B cell (primary cell): ENCODE data around the gene PLA2G6. TPM values are rescaled to one million over a fixed set of nuclear protein-coding genes. Genes with fewer than 3 reads are reported as not detected.

Experiments used
- ATAC-seq: fragments of 200-7000 bp; cut with Tn5 transposase; one replicate; pipeline ENCODE4 v1.10.0; 2021; ENCODE audit warnings: low read depth, mild to moderate bottlenecking, moderate number of reproducible peaks, moderate library complexity
- CTCF ChIA-PET: fragments of 350-600 bp; sonication (Branson Sonifier 250); formaldehyde crosslinking; loops from one replicate; lab custom pipeline; 2021; ENCODE audit warnings: antibody characterized with exemption, inconsistent platforms; lab: Charles Lee
- POLR2A ChIA-PET: fragments of 350-600 bp; sonication (Branson Sonifier 250); formaldehyde crosslinking; loops from one replicate; lab custom pipeline; 2021; ENCODE audit warnings: antibody characterized with exemption; lab: Charles Lee
- DNase-seq: peaks from one replicate; pipeline ENCODE4 v3.0.0; 2013
- H2AFZ ChIP-seq: 2 replicates; pipeline ENCODE4 v1.6.1; 2012; ENCODE audit warnings: mild to moderate bottlenecking, low read depth, low read length; ENCODE audit not compliant: insufficient read depth, poor library complexity, severe bottlenecking
- H3K27ac ChIP-seq, 2 donors: 1 replicate in 1 of 2; 2 replicates in 1 of 2; pipeline ENCODE4 v1.5.1; 2012 to 2013; ENCODE audit warnings: low read length in 2 of 2, mild to moderate bottlenecking in 2 of 2, moderate library complexity in 1 of 2
- H3K27me3 ChIP-seq, 4 experiments: fragments of 200-600 bp in 1 of 4; sonication (generic) in 1 of 4; replicated peaks in 1 of 4; 1 replicate in 2 of 4; 2 replicates in 2 of 4; pipeline versions ENCODE4 v1.6.1 to v1.7.0; 2013 to 2016; ENCODE audit warnings: low read length in 3 of 4, mild to moderate bottlenecking in 2 of 4, mixed read lengths in 1 of 4, moderate library complexity in 1 of 4; ENCODE audit not compliant: insufficient read depth in 4 of 4, control insufficient read depth in 3 of 4; ENCODE audit errors: control extremely low read depth in 1 of 4
- H3K36me3 ChIP-seq, 2 experiments: replicated peaks in 1 of 2; 1 replicate in 1 of 2; 2 replicates in 1 of 2; pipeline versions ENCODE4 v1.6.1 to v1.7.1; 2013; ENCODE audit warnings: low read length in 1 of 2; ENCODE audit not compliant: insufficient read depth in 2 of 2, control insufficient read depth in 1 of 2; ENCODE audit errors: control extremely low read depth in 1 of 2, extremely low read depth in 1 of 2
- H3K4me1 ChIP-seq, 2 donors: fragments of 200-600 bp in 1 of 2; sonication (generic) in 1 of 2; 1 replicate in 1 of 2; 2 replicates in 1 of 2; pipeline versions ENCODE4 v1.5.1 to v1.6.1; 2013 to 2017; ENCODE audit warnings: low read length in 2 of 2; ENCODE audit not compliant: control insufficient read depth in 2 of 2, insufficient read depth in 2 of 2
- H3K4me2 ChIP-seq: replicated peaks from 2 replicates; pipeline ENCODE3; 2012; ENCODE audit warnings: mild to moderate bottlenecking, low read depth, low read length; ENCODE audit not compliant: poor library complexity, severe bottlenecking
- H3K4me3 ChIP-seq, 5 experiments: fragments of 200-600 bp in 1 of 5; sonication (generic) in 1 of 5; 1 replicate in 3 of 5; 2 replicates in 2 of 5; pipeline versions ENCODE4 v1.5.1 to v1.7.0; 2011 to 2016; ENCODE audit warnings: low read length in 4 of 5, mild to moderate bottlenecking in 4 of 5, low read depth in 2 of 5, control low read depth in 1 of 5, moderate library complexity in 1 of 5; ENCODE audit not compliant: insufficient read depth in 1 of 5; ENCODE audit errors: control extremely low read depth in 1 of 5, extremely low read depth in 1 of 5
- H3K79me2 ChIP-seq: fragments of 200-600 bp; sonication (generic); one replicate; pipeline ENCODE4 v1.6.0; 2016; ENCODE audit warnings: low read length; ENCODE audit not compliant: control insufficient read depth, insufficient read depth
- H3K9ac ChIP-seq: fragments of 200-600 bp; sonication (generic); 2 replicates; pipeline ENCODE4 v1.6.1; 2017; ENCODE audit warnings: mild to moderate bottlenecking, low read length, moderate library complexity
- H3K9me3 ChIP-seq, 3 donors: one replicate each; pipeline versions ENCODE4 v1.6.1 to v1.7.1; 2013; ENCODE audit warnings: low read length in 2 of 3; ENCODE audit not compliant: control insufficient read depth in 2 of 3, insufficient read depth in 1 of 3; ENCODE audit errors: control extremely low read depth in 1 of 3
- H4K20me1 ChIP-seq: 2 replicates; pipeline ENCODE4 v1.6.0; 2012; ENCODE audit warnings: mild to moderate bottlenecking, low read length; ENCODE audit not compliant: insufficient read depth, control insufficient read depth, poor library complexity, severe bottlenecking
- H3K27ac Mint-ChIP-seq: one replicate; pipeline ENCODE4 v1.8.0; 2021; ENCODE audit warnings: mixed read lengths
- H3K27me3 Mint-ChIP-seq: one replicate; pipeline ENCODE4 v1.8.0; 2021; ENCODE audit warnings: mixed read lengths
- H3K4me1 Mint-ChIP-seq: one replicate; pipeline ENCODE4 v1.8.0; 2021; ENCODE audit warnings: mixed read lengths
- H3K4me3 Mint-ChIP-seq: one replicate; pipeline ENCODE4 v1.8.0; 2021; ENCODE audit warnings: mixed read lengths
- H3K9me3 Mint-ChIP-seq: one replicate; pipeline ENCODE4 v1.8.0; 2022; ENCODE audit warnings: mixed read lengths; ENCODE audit not compliant: insufficient read depth
- EZH2 ChIP-seq: IDR thresholded peaks from 2 replicates; pipeline ENCODE4 v1.6.1; 2012; ENCODE audit warnings: borderline replicate concordance, low read depth, mild to moderate bottlenecking, moderate library complexity, low read length; ENCODE audit not compliant: insufficient read depth, poor library complexity, severe bottlenecking
- WGBS: methylation state at CpG from one replicate; pipeline ENCODE4 v1.1.5; 2013; ENCODE audit warnings: missing lambda C conversion rate; ENCODE audit not compliant: insufficient coverage; 5-methylcytosine and 5-hydroxymethylcytosine counted together
- intact Hi-C: fragments of 100-400 bp; cut with micrococcal nuclease; formaldehyde crosslinking; loops from one replicate; pipeline ENCODE4 v1.10.0; 2022
- polyA plus RNA-seq: library from polyadenylated mRNA; depleted of rRNA; stranded (reverse); fragments of >200 nt; gene quantifications from 2 replicates; pipeline ENCODE4 v1.2.3, GENCODE V29; 2012
- total RNA-seq, 2 donors: library from RNA; stranded (reverse); fragments of 120-200 nt in 1 of 2; gene quantifications; 1 replicate in 1 of 2; 2 replicates in 1 of 2; pipeline versions ENCODE4 v1.2.3 to v1.2.4, GENCODE V29; 2013 to 2022
- TF ChIP-seq, protein P1 (sequence below): fragments of 200-600 bp; IDR thresholded peaks from one replicate; pipeline ENCODE4 v1.8.0; 2022; ENCODE audit warnings: antibody characterized with exemption, mild to moderate bottlenecking

PLA2G6 gene
- total and polyA plus RNA-seq, 2 donors (not counting 1 experiment from before 2014, with no cell fraction given), result 125 to 148 TPM

DNA sequence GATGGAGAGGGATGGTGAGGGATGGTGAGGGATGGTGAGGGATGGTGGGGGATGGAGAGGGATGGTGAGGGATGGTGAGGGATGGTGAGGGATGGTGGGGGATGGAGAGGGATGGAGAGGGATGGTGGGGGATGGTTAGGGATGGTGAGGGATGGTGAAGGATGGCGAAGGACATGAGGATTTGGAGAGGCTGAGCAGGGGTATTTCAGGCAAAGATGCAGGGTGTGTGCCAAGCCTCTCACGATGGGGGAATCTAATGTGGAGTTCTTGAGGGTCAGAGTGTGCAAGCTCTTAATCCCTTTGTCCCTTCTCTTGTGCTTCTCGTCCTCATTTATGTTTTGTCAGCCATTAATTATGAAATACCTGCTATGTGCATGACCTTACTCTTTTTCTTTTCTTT lies 7.5 kb upstream of the PLA2G6 start:
- Histone ChIP-seq H3K4me3 (no peak overlapping the region), H3K4me1 (no peaks in the 10 kb centered on the region), H3K9ac (no peak overlapping the region), H2AFZ (no peak overlapping the region), H3K4me2 (no peak overlapping the region), H4K20me1 (no peaks in the 10 kb centered on the region), H3K36me3 (no peaks in the 10 kb centered on the region), H3K27ac (no peak overlapping the region), H3K27me3 (peaks cover 0 to 2% (median 0%) of the 10 kb centered on the region in 4 experiments), H3K9me3 (no peaks in the 10 kb centered on the region), H3K79me2 (no peaks in the 10 kb centered on the region)
- DNase-seq, result no peak
- Mint-ChIP-seq H3K4me3 (no peak overlapping the region), H3K4me1 (no peaks in the 10 kb centered on the region), H3K27ac (no peak overlapping the region), H3K27me3 (peaks cover 27% of the 10 kb centered on the region), H3K9me3 (no peaks in the 10 kb centered on the region)
- no peak for TF ChIP-seq EZH2
- TF ChIP-seq, protein P1, sequence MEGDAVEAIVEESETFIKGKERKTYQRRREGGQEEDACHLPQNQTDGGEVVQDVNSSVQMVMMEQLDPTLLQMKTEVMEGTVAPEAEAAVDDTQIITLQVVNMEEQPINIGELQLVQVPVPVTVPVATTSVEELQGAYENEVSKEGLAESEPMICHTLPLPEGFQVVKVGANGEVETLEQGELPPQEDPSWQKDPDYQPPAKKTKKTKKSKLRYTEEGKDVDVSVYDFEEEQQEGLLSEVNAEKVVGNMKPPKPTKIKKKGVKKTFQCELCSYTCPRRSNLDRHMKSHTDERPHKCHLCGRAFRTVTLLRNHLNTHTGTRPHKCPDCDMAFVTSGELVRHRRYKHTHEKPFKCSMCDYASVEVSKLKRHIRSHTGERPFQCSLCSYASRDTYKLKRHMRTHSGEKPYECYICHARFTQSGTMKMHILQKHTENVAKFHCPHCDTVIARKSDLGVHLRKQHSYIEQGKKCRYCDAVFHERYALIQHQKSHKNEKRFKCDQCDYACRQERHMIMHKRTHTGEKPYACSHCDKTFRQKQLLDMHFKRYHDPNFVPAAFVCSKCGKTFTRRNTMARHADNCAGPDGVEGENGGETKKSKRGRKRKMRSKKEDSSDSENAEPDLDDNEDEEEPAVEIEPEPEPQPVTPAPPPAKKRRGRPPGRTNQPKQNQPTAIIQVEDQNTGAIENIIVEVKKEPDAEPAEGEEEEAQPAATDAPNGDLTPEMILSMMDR, result no peak
- ATAC-seq, result no peak
- WGBS, result 82% methylated on average over 2 of the region's 3 CpGs
- ChIA-PET CTCF (interaction anchor here (1.3 kb wide), 1 partner anchor 12 kb away, joined by 3 read pairs; no protein-coding TSS in a partner anchor), POLR2A (no interaction called here)
- intact Hi-C loops, result loop anchor here (10.0 kb wide), 2 partner anchors 134 to 516 kb away; partner anchors contain the start of genes GTPBP1, JOSD1 and PICK1

DNA sequence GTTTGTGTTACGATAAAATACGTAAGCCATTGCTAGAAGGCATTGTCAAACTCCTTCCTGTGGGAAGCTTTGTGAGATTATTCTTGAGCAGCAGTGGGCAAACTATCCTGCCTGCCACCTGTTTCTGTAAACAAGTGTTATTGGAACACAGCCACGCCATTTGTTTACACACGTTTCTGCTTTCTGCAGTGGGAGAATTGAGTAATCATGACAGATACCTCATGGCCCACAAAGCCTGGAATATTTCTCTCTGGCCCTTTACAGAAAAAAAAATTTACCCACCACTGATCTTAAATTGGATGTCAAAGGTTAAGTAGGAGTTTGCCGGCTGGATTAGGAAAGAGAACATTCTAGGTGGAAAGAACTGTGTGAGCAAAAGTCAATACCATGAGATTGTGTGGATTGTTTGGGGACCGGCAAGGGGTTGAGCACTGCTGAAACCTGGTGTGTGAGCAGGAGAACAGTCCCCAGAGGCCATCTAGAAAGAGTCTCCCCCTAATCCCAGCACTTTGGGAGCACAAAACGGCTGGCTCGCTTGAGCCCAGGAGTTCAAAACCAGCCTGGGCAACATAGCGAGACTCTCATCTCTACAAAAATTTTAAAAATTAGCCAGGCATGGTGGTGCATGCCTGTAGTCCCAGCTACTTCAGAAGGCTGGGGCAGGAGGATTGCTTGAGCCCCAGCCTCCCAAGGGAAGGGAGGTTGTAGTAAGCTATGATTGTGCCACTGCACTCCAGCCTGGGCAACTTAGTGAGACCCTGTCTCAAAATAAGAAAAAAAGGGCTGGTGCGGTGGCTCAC lies 6.0 kb upstream of the PLA2G6 start:
- no peaks in the 10 kb centered on the region for H3K4me1 Mint-ChIP-seq
- intact Hi-C loops, result loop anchor here (10.0 kb wide), 2 partner anchors 133 to 517 kb away; partner anchors contain the start of genes GTPBP1, JOSD1 and PICK1
- no peak overlapping the region for H3K4me3 Mint-ChIP-seq
- ChIA-PET POLR2A (no interaction called here), CTCF (interaction anchor here (1.3 kb wide), 1 partner anchor 13 kb away, joined by 3 read pairs; no protein-coding TSS in a partner anchor)
- H3K9me3 Mint-ChIP-seq, result no peaks in the 10 kb centered on the region
- peaks cover 24% of the 10 kb centered on the region for H3K27me3 Mint-ChIP-seq
- Histone ChIP-seq H4K20me1 (no peaks in the 10 kb centered on the region), H3K27me3 (peaks cover 0 to 2% (median 0%) of the 10 kb centered on the region in 4 experiments), H3K9me3 (no peaks in the 10 kb centered on the region), H3K36me3 (no peaks in the 10 kb centered on the region), H3K4me2 (no peak overlapping the region), H3K9ac (no peak overlapping the region), H3K79me2 (no peaks in the 10 kb centered on the region), H3K4me1 (no peaks in the 10 kb centered on the region), H2AFZ (no peak overlapping the region), H3K4me3 (no peak overlapping the region), H3K27ac (no peak overlapping the region)
- no peak for DNase-seq
- H3K27ac Mint-ChIP-seq, result no peak overlapping the region
- no peak for ATAC-seq
- 100% methylated on average over 6 of the region's 10 CpGs for WGBS
- TF ChIP-seq, protein P1, result no peak
- TF ChIP-seq EZH2, result no peak
